Ovary (tissue), 3 donors: Measurements from ENCODE around the gene GABRD.

ENCODE experiments used
- CTCF ChIP-seq, 3 donors: fragments of 450-650 bp in 2 of 3; fragments of 200-600 bp in 1 of 3; IDR thresholded peaks; one replicate each; pipeline versions ENCODE4 v1.5.1 to v1.8.0; 2016 to 2022; ENCODE audit warnings: antibody characterized with exemption in 3 of 3, mild to moderate bottlenecking in 1 of 3
- POLR2A ChIP-seq: fragments of 450-650 bp; IDR thresholded peaks from one replicate; pipeline ENCODE4 v1.6.1; 2017; ENCODE audit warnings: antibody characterized with exemption, mild to moderate bottlenecking, moderate library complexity
- donor health status: DM: no; HTN: no; CAD: no.

GRCh38 chr1:2072109-2072806 is 53.1 kb downstream of the GABRD start:
- TF ChIP-seq CTCF (IDR thresholded peaks at IDR 0.05) (no peak), POLR2A (no peak)
